Body of pancreas (tissue), 4 donors: ENCODE data around the gene ASPDH. TPM values are rescaled to one million over a fixed set of nuclear protein-coding genes. Genes with fewer than 3 reads are reported as not detected.

Experiments
- ATAC-seq: fragments of 150-250 bp; one replicate; pipeline ENCODE4 v1.9.1; 2016
- DNase-seq, 4 donors: peaks; one replicate each; pipeline ENCODE4 v3.0.0-alpha.2; 2019
- H3K27ac ChIP-seq, 4 donors: fragments of 200-600 bp; sonication (generic); 1 replicate in 3 of 4; 2 replicates in 1 of 4; pipeline versions ENCODE4 v1.5.1 to v1.6.1; 2016 to 2019; ENCODE audit warnings: mild to moderate bottlenecking in 1 of 4, mixed read lengths in 1 of 4, moderate library complexity in 1 of 4
- H3K27me3 ChIP-seq, 2 donors: fragments of 200-600 bp; sonication (generic); one replicate each; pipeline ENCODE4 v1.6.0; 2016; ENCODE audit warnings: mild to moderate bottlenecking in 1 of 2
- H3K36me3 ChIP-seq, 2 donors: fragments of 200-600 bp; sonication (generic); replicated peaks in 1 of 2; 2 replicates each; pipeline ENCODE4 v1.5.1; 2016; ENCODE audit warnings: low read depth in 2 of 2; ENCODE audit not compliant: insufficient read depth in 1 of 2
- H3K4me1 ChIP-seq: fragments of 200-600 bp; sonication (generic); one replicate; pipeline ENCODE4 v1.6.0; 2016
- H3K4me3 ChIP-seq, 2 donors: fragments of 200-600 bp; sonication (generic); 1 replicate in 1 of 2; 2 replicates in 1 of 2; pipeline ENCODE4 v1.5.1; 2016 to 2019
- H3K9me3 ChIP-seq, 3 donors: fragments of 200-600 bp; sonication (generic); 1 replicate in 2 of 3; 2 replicates in 1 of 3; pipeline ENCODE4 v1.5.1; 2016
- CTCF ChIP-seq, 7 experiments: fragments of 450-650 bp in 4 of 7; fragments of 200-600 bp in 3 of 7; sonication (generic) in 3 of 7; IDR thresholded peaks; one replicate each; pipeline ENCODE4 v1.5.1; 2016 to 2019; ENCODE audit warnings: antibody characterized with exemption in 7 of 7
- POLR2A ChIP-seq, 3 donors: fragments of 450-650 bp; IDR thresholded peaks; one replicate each; pipeline ENCODE4 v1.6.1; 2016; ENCODE audit warnings: antibody characterized with exemption in 3 of 3, mild to moderate bottlenecking in 2 of 3
- WGBS, 2 donors: methylation state at CpG; one replicate each; pipeline ENCODE4 v1.1.5; 2017; 5-methylcytosine and 5-hydroxymethylcytosine counted together
- intact Hi-C: fragments of 100-400 bp; cut with DNase I; formaldehyde crosslinking; loops from one replicate; pipeline ENCODE4 v1.15.1; 2023
- total RNA-seq, 2 donors: library from RNA; depleted of rRNA; stranded (reverse); fragments of >200 nt; gene quantifications; one replicate each; pipeline ENCODE4 v1.1.0, GENCODE V29; 2016

The ASPDH gene
- total RNA-seq, 2 donors from 2014 or later = not detected

- no peak for TF ChIP-seq POLR2A (IDR thresholded peaks at IDR 0.05)
- no peak for TF ChIP-seq CTCF (IDR thresholded peaks at IDR 0.05)
- no peak for ATAC-seq
- Histone ChIP-seq H3K4me3 (no peak overlapping the region), H3K9me3 (no peaks in the 10 kb centered on the region), H3K4me1 (no peaks in the 10 kb centered on the region), H3K27me3 (no peaks in the 10 kb centered on the region), H3K36me3 (no peaks in the 10 kb centered on the region), H3K27ac (no peak overlapping the region)
- DNase-seq = no peak
- WGBS, 2 donors = 63 to 80% methylated on average over 9 to 38 of the region's 45 CpGs
- intact Hi-C loops = no loop called here
Measured at GRCh38 chr19:50548191-50549058, 34.7 kb upstream of the ASPDH start.

GRCh38 chr19:50547385-50548190 lies 33.9 kb upstream of the ASPDH start:
- DNase-seq (no peak), ATAC-seq (no peak)
- Histone ChIP-seq H3K9me3 (no peaks in the 10 kb centered on the region), H3K36me3 (no peaks in the 10 kb centered on the region), H3K27me3 (no peaks in the 10 kb centered on the region), H3K4me3 (no peak overlapping the region), H3K4me1 (no peaks in the 10 kb centered on the region), H3K27ac (no peak overlapping the region)
- intact Hi-C loops = no loop called here
- 13 to 41% methylated on average over 4 to 18 of the region's 18 CpGs for WGBS, 2 donors
- TF ChIP-seq POLR2A (IDR thresholded peaks at IDR 0.05) (no peak), CTCF (IDR thresholded peaks at IDR 0.05) (no peak)

GRCh38 chr19:50546527-50547221 lies 33.0 kb upstream of the ASPDH start:
- Histone ChIP-seq H3K4me1 (no peaks in the 10 kb centered on the region), H3K4me3 (no peak overlapping the region), H3K36me3 (no peaks in the 10 kb centered on the region), H3K27me3 (no peaks in the 10 kb centered on the region), H3K9me3 (no peaks in the 10 kb centered on the region), H3K27ac (no peak overlapping the region)
- WGBS, 2 donors = 47 to 50% methylated on average over 23 to 24 of the region's 29 CpGs
- ATAC-seq (no peak), DNase-seq (no peak)
- intact Hi-C loops = no loop called here
- TF ChIP-seq CTCF (IDR thresholded peaks at IDR 0.05) (no peak), POLR2A (IDR thresholded peaks at IDR 0.05) (no peak)

- Histone ChIP-seq H3K9me3 (no peaks in the 10 kb centered on the region), H3K27ac (no peak overlapping the region), H3K36me3 (no peaks in the 10 kb centered on the region), H3K27me3 (no peaks in the 10 kb centered on the region), H3K4me3 (no peak overlapping the region), H3K4me1 (no peaks in the 10 kb centered on the region)
- TF ChIP-seq POLR2A (IDR thresholded peaks at IDR 0.05) = no peak
- TF ChIP-seq CTCF (IDR thresholded peaks at IDR 0.05) = no peak
- intact Hi-C loops = no loop called here
- ATAC-seq = no peak
- WGBS, 2 donors = 72% methylated on average over 21 of the region's 21 CpGs; no CpG with 5 or more reads in 1 of the 2 donors
- DNase-seq = no peak
Measured at GRCh38 chr19:50542943-50543342, 29.2 kb upstream of the ASPDH start.
